Measurements from ENCODE around the gene ERAL1. TPM values are rescaled to one million over a fixed set of nuclear protein-coding genes. Genes with fewer than 3 reads are reported as not detected.

ERAL1 gene
- total RNA-seq, 1 donor from 2014 or later: 61.1 TPM

DNA sequence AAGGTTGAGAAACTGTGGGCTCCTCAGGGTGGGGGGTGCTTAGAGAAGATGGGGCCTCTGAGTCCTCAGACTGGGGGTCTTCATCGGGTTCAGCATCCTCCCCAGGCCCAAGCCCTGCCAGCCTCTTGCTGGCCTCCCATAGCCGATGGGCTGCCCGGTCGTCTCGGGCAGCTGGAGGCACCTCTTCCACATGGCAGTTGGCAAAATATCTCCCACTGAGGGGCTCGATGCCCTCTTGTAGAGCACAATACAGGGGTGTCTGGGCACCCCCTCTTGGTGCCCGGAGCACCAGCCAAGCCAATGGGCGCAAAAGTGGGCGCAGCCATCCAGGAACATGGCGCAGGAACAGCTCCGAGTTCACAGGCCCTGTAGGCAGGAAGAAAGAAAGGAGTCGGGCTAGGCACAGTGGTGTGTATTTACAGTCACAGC is 43.7 kb downstream of the ERAL1 start:
- Mint-ChIP-seq H3K27ac (ENCODE audit: unreplicated experiment) (no peak overlapping the region), H3K4me3 (ENCODE audit: unreplicated experiment) (peak overlapping the region; percentile 88), H3K9me3 (ENCODE audit: unreplicated experiment) (no peaks in the 10 kb centered on the region), H3K36me3 (ENCODE audit: low read depth, unreplicated experiment) (peaks cover 13% of the 10 kb centered on the region), H3K27me3 (ENCODE audit: unreplicated experiment) (peaks cover 13% of the 10 kb centered on the region), H3K4me1 (ENCODE audit: unreplicated experiment) (peaks cover 31% of the 10 kb centered on the region)
- TF ChIP-seq, protein P1, sequence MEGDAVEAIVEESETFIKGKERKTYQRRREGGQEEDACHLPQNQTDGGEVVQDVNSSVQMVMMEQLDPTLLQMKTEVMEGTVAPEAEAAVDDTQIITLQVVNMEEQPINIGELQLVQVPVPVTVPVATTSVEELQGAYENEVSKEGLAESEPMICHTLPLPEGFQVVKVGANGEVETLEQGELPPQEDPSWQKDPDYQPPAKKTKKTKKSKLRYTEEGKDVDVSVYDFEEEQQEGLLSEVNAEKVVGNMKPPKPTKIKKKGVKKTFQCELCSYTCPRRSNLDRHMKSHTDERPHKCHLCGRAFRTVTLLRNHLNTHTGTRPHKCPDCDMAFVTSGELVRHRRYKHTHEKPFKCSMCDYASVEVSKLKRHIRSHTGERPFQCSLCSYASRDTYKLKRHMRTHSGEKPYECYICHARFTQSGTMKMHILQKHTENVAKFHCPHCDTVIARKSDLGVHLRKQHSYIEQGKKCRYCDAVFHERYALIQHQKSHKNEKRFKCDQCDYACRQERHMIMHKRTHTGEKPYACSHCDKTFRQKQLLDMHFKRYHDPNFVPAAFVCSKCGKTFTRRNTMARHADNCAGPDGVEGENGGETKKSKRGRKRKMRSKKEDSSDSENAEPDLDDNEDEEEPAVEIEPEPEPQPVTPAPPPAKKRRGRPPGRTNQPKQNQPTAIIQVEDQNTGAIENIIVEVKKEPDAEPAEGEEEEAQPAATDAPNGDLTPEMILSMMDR (IDR thresholded peaks at IDR 0.05; ENCODE audit: unreplicated experiment): no peak
- no peak for DNase-seq (ENCODE audit: low spot score)

DNA sequence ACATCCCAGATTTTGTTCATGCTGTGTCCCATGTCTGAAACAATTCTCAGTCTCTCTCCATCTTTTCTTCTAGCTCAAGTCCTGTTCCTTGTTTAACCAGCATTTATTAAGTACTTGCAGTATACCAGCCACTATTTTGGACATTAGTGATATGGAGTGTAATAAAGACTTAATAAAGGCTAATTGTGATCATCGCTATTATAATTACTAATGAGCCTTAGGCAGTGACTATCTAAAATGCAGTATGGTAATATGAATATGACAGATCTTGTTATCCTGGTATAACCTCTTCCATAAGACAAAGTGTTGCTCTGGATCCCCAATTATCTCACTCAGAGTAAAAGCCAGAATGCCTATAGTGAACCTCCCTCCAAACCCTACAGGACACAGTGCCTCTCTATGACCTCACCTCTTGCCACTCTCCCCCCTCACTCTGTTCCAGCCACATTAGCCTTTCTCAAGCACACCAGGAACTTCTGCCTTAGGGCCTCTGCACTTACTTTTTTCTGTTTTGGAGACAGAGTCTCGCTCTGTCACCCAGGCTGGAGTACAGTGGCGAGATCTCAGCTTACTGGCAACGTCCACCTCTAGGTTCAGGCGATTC is 44.5 kb downstream of the ERAL1 start:
- TF ChIP-seq, protein P1 (IDR thresholded peaks at IDR 0.05; ENCODE audit: unreplicated experiment): no peak
- no peaks in the 10 kb centered on the region for H3K9me3 Mint-ChIP-seq (ENCODE audit: unreplicated experiment)
- DNase-seq (ENCODE audit: low spot score): no peak
- peaks cover 27% of the 10 kb centered on the region for H3K4me1 Mint-ChIP-seq (ENCODE audit: unreplicated experiment)
- no peak overlapping the region for H3K4me3 Mint-ChIP-seq (ENCODE audit: unreplicated experiment)
- peaks cover 14% of the 10 kb centered on the region for H3K36me3 Mint-ChIP-seq (ENCODE audit: low read depth, unreplicated experiment)
- no peak overlapping the region for H3K27ac Mint-ChIP-seq (ENCODE audit: unreplicated experiment)
- peaks cover 17% of the 10 kb centered on the region for H3K27me3 Mint-ChIP-seq (ENCODE audit: unreplicated experiment)

DNA sequence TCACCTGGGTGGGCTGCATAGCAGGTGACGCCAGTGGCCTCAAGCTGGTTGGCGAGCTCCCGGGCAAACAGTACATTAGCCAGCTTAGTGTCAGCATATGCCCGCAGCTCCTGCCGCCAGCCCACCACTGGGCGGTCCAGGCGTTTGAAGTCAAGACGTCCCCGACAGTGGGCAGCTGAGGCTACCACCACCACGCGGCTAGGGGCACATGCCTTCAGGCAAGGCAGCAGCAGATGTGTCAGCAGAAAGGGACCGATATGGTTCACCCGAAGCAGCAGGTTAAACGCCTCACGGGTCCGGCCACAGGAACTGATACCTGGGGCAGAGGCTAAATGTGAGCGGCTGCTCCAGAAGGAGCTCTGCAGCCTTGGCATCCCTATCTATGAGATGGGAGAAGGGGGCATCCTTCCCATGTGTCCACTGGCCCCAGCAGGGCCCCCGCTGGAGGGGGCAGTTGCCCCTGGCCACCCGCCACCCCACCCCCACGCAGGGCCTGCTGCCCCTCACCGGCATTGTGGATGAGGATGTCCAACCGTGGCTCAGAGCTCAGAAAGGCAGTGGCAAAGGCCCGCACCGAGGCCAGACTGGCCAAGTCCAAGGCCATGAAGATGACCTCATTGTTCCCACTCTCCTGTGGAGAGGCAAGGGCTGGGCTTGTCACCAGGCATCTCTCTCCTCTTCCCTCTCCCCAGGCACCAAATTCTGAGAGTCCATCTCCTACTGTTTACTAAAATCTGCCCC is 46.3 kb downstream of the ERAL1 start:
- Mint-ChIP-seq H3K9me3 (ENCODE audit: unreplicated experiment) (no peaks in the 10 kb centered on the region), H3K27ac (ENCODE audit: unreplicated experiment) (no peak overlapping the region), H3K36me3 (ENCODE audit: low read depth, unreplicated experiment) (peaks cover 18% of the 10 kb centered on the region), H3K4me3 (ENCODE audit: unreplicated experiment) (peak overlapping the region; percentile 89), H3K27me3 (ENCODE audit: unreplicated experiment) (peaks cover 17% of the 10 kb centered on the region), H3K4me1 (ENCODE audit: unreplicated experiment) (peaks cover 20% of the 10 kb centered on the region)
- TF ChIP-seq, protein P1 (IDR thresholded peaks at IDR 0.05; ENCODE audit: unreplicated experiment): no peak
- no peak for DNase-seq (ENCODE audit: low spot score)

DNA sequence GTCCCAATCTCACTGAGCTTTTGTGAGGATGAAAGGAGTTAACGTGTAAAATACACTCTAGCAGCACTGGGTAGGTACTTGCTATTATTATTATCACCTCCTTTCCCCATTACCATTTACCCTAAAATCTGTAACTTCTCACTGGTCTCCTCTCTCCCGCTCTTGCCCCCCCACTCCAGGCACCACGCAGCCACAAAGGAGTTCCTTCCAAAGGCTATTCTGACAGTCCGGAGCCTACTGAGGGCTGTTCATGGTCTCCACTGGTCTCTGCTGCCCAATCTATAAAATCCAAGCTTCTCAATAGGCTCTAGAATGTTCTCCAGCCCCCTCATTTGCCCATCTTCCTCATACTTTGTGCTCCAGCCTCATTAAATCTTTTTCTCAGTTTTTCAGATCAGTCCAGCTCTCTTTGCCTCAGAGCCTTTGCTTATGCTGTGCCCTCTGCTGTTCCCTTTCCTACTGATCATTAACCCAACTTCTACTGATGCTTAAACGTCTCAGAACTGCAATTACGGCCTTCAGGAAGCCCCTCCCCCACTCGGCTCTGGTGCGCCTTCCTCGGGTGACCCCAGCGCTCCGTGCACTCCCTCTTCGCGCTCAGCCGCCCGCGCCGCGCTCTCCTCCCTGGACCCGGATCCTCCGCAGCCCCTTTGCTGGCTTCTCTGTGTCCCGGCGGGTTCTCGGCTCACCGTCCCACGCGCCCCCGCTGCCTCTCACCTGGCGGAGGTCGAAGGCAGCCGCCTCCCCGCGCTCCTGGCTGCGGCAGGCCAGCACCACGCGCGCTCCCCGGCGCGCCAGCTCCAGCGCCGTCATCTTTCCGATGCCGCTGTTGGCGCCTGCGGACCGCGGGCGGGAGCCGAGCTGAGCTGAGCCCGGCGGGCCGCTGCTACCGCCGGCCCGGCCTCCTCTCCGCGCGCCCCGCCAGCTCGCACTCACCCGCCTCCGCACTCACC is 47.3 kb downstream of the ERAL1 start:
- Mint-ChIP-seq H3K4me3 (ENCODE audit: unreplicated experiment) (peak overlapping the region; percentile 89), H3K27ac (ENCODE audit: unreplicated experiment) (peak overlapping the region; percentile 16), H3K9me3 (ENCODE audit: unreplicated experiment) (no peaks in the 10 kb centered on the region), H3K27me3 (ENCODE audit: unreplicated experiment) (peaks cover 15% of the 10 kb centered on the region), H3K4me1 (ENCODE audit: unreplicated experiment) (peaks cover 14% of the 10 kb centered on the region), H3K36me3 (ENCODE audit: low read depth, unreplicated experiment) (peaks cover 26% of the 10 kb centered on the region)
- DNase-seq (ENCODE audit: low spot score): peak; percentile 54
- TF ChIP-seq, protein P1 (IDR thresholded peaks at IDR 0.05; ENCODE audit: unreplicated experiment): no peak
